Measurements from ENCODE around the gene STK11. TPM values are rescaled to one million over a fixed set of nuclear protein-coding genes. Genes with fewer than 3 reads are reported as not detected.

Gene STK11
- total RNA-seq, 1 donor from 2014 or later = 61.6 TPM

DNA sequence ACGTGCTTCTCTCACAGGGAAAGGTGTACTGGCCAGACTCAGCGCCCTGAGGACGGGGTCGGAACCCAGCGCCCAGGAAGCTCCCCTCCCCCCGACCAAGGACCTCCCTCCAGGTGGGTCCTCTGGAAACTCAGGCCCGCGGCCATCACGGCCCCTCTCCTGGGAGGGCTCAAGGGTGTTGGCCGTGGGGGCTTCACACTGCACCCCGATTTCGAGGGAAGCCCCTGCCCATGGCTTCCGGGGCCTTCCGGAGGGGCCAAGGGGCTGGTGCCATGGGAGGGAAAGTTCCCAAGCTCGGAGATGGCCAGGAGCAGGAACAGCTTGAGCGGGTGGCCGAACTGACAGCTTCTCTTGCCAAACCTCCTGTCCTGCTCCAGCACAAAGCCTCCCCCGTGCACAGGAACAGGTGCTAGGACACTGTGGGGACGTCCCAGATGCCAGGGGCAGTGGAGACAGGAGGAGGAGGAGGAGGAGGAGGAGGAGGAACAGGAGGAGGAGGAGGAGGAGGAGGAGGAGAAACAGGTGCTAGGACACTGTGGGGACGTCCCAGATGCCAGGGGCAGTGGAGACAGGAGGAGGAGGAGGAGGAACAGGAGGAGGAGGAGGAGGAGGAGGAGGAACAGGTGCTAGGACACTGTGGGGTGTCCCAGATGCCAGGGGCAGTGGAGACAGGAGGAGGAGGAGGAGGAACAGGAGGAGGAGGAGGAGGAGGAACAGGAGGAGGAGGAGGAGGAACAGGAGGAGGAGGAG is 41.5 kb upstream of the STK11 start:
- Mint-ChIP-seq H3K36me3 (ENCODE audit: low read depth, unreplicated experiment) (peaks cover 7% of the 10 kb centered on the region), H3K27me3 (ENCODE audit: low read depth, unreplicated experiment) (no peaks in the 10 kb centered on the region), H3K27ac (ENCODE audit: unreplicated experiment) (no peak overlapping the region), H3K4me1 (ENCODE audit: low read depth, unreplicated experiment) (peaks cover 7% of the 10 kb centered on the region), H3K9me3 (ENCODE audit: unreplicated experiment) (no peaks in the 10 kb centered on the region), H3K4me3 (ENCODE audit: unreplicated experiment) (no peak overlapping the region)
- no peak overlapping the region for H3K4me2 ChIP-seq (ENCODE audit: low read length)
- H4K20me1 ChIP-seq (ENCODE audit: insufficient read depth, low read length) = peaks cover 75% of the 10 kb centered on the region
- H3K36me3 ChIP-seq (ENCODE audit: insufficient read depth, low read length) = peaks cover 4% of the 10 kb centered on the region
- no peaks in the 10 kb centered on the region for H3K9me3 ChIP-seq (ENCODE audit: insufficient read depth, low read depth, low read length)
- H3K27ac ChIP-seq (ENCODE audit: low read depth, low read length) = no peak overlapping the region
- H2AFZ ChIP-seq (ENCODE audit: low read depth, low read length) = no peak overlapping the region
- DNase-seq (ENCODE audit: low read depth) (no peak), FAIRE-seq (no peak)
- peaks cover 8% of the 10 kb centered on the region for H3K4me1 ChIP-seq (ENCODE audit: insufficient read depth, low read length)
- H3K9ac ChIP-seq (ENCODE audit: low read length) = no peak overlapping the region
- H3K27me3 ChIP-seq (ENCODE audit: insufficient read depth, low read length) = no peaks in the 10 kb centered on the region
- H3K79me2 ChIP-seq (ENCODE audit: insufficient read depth, low read length) = peaks cover 76% of the 10 kb centered on the region
- TF ChIP-seq CTCF (IDR thresholded peaks at IDR 0.05; ENCODE audit: insufficient read depth, low read depth, low read length) = no peak
- TF ChIP-seq EZH2 (IDR thresholded peaks at IDR 0.05; ENCODE audit: insufficient read depth, low read length) = no peak
- no peak overlapping the region for H3K4me3 ChIP-seq (ENCODE audit: insufficient read depth, low read depth, low read length)

DNA sequence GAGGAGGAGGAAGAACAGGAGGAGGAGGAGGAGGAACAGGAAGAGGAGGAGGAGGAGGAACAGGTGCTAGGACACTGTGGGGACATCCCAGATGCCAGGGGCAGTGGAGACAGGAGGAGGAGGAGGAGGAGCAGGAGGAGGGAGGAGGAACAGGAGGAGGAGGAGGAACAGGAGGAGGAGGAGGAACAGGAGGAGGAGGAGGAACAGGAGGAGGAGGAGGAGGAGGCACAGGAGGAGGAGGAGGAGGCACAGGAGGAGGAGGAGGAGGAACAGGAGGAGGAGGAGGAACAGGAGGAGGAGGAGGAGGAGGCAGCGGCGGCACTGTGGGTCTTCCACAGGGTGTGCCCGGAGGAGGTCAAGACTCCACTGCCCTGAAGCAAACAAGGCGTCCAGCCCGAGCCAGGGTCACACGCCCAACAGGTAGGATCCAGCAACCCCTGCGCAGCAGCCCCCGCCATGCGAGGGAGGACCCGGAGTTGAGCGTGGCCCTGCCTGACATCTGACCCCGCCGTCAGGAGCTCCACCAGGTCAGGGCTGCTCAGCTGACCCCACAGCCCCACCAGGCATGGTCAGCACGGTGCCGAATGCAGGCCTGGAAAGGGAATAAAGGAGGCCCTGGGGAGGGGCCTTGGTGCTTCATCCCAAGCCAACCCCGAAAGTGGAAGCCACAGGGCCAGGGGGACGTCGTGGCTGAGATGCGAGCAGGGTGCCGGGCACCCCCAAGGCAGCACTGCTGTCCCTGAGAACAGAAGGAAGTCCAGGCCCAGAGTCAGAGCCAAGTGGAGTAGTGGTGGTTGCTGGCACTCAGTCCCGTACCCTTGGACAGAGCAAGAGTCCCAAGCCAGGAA is 40.7 kb upstream of the STK11 start:
- H2AFZ ChIP-seq (ENCODE audit: low read depth, low read length) = no peak overlapping the region
- H3K27ac ChIP-seq (ENCODE audit: low read depth, low read length) = no peak overlapping the region
- Mint-ChIP-seq H3K27ac (ENCODE audit: unreplicated experiment) (no peak overlapping the region), H3K9me3 (ENCODE audit: unreplicated experiment) (no peaks in the 10 kb centered on the region), H3K27me3 (ENCODE audit: low read depth, unreplicated experiment) (no peaks in the 10 kb centered on the region), H3K4me1 (ENCODE audit: low read depth, unreplicated experiment) (peaks cover 10% of the 10 kb centered on the region), H3K36me3 (ENCODE audit: low read depth, unreplicated experiment) (peaks cover 7% of the 10 kb centered on the region), H3K4me3 (ENCODE audit: unreplicated experiment) (no peak overlapping the region)
- H3K4me3 ChIP-seq (ENCODE audit: insufficient read depth, low read depth, low read length) = no peak overlapping the region
- no peaks in the 10 kb centered on the region for H3K9me3 ChIP-seq (ENCODE audit: insufficient read depth, low read depth, low read length)
- peaks cover 80% of the 10 kb centered on the region for H3K79me2 ChIP-seq (ENCODE audit: insufficient read depth, low read length)
- H3K4me2 ChIP-seq (ENCODE audit: low read length) = no peak overlapping the region
- H3K4me1 ChIP-seq (ENCODE audit: insufficient read depth, low read length) = peaks cover 16% of the 10 kb centered on the region
- TF ChIP-seq EZH2 (IDR thresholded peaks at IDR 0.05; ENCODE audit: insufficient read depth, low read length) (no peak), CTCF (IDR thresholded peaks at IDR 0.05; ENCODE audit: insufficient read depth, low read depth, low read length) (no peak)
- no peaks in the 10 kb centered on the region for H3K27me3 ChIP-seq (ENCODE audit: insufficient read depth, low read length)
- no peak overlapping the region for H3K9ac ChIP-seq (ENCODE audit: low read length)
- H4K20me1 ChIP-seq (ENCODE audit: insufficient read depth, low read length) = peaks cover 82% of the 10 kb centered on the region
- DNase-seq (ENCODE audit: low read depth) (no peak), FAIRE-seq (no peak)
- H3K36me3 ChIP-seq (ENCODE audit: insufficient read depth, low read length) = peaks cover 4% of the 10 kb centered on the region
